Measurements from ENCODE around the gene CD6. TPM values are rescaled to one million over a fixed set of nuclear protein-coding genes. Genes with fewer than 3 reads are reported as not detected.

CD6 gene
- total RNA-seq, 4 donors from 2014 or later, result 0.33 to 4.0 (median 1.1) TPM

DNA sequence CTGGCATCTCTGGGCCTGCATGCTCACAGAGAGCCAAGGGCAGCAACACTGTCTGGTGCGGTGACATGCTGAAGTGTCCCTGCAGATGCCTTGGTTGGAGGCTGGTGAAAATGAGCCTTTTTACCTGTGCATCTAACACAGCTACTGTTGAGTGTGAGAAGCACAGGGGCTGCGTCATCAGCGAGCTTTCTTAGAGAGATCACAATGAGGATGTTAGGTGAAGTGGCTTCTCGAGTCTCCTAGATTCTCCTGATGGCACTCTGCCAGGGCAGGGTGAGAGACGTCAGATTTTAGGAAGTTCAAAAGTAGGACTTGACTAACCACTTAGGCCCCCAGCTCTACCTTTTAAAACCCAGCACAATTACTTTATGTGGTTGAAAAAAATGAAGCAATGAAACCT is 15.9 kb upstream of the CD6 start:
- TF ChIP-seq CTCF (IDR thresholded peaks at IDR 0.05; ENCODE audit: low read depth), result no peak

GRCh38 chr11:60957188-60957587 is 14.3 kb upstream of the CD6 start:
- TF ChIP-seq CTCF (IDR thresholded peaks at IDR 0.05; ENCODE audit: low read depth), result no peak

- TF ChIP-seq CTCF (IDR thresholded peaks at IDR 0.05; ENCODE audit: low read depth), result no peak
These were observed 12.0 kb upstream of the CD6 start for GRCh38 chr11:60959431-60959830.

GRCh38 chr11:60960405-60960804 is 11.1 kb upstream of the CD6 start:
- no peak for TF ChIP-seq CTCF (IDR thresholded peaks at IDR 0.05; ENCODE audit: low read depth)

DNA sequence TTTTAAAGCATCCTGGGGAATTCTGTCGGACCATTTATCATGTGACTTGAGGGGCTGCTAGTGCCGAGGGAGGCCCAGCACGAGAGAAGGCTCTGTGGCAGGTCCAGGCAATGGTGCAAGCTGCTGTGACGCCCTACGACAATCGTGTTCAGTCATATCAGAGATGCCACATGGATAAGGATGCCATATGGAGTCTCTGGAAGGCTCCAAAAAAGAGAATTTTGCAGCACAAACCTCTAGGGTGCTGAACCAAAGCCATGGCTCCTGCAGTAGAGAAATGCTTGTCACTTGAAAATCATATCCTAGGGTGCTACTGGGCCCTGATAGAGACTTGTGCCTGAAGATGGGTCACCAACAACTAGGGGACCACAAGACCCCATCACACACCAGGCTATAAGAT is 6.7 kb upstream of the CD6 start:
- TF ChIP-seq CTCF (IDR thresholded peaks at IDR 0.05; ENCODE audit: low read depth), result no peak

- TF ChIP-seq CTCF (IDR thresholded peaks at IDR 0.05; ENCODE audit: low read depth), result no peak
These were observed 4.6 kb upstream of the CD6 start for GRCh38 chr11:60966890-60967289.

- TF ChIP-seq CTCF (IDR thresholded peaks at IDR 0.05; ENCODE audit: low read depth), result no peak
These were observed 3.3 kb upstream of the CD6 start for GRCh38 chr11:60968223-60968622.
